ENCODE data around the gene CNOT11.
"Not testable (repeated sequence)": the region's sequence is repeated elsewhere in the genome, so short reads cannot be mapped to it uniquely, and the experiment has no call there.

CNOT11 gene

GRCh38 chr2:101248756-101249155, 3.9 kb upstream of the CNOT11 start:
- not testable (repeated sequence) for DNase-seq

GRCh38 chr2:101249826-101250225, 2.9 kb upstream of the CNOT11 start:
- DNase-seq: no peak

GRCh38 chr2:101251246-101251781, 1.4 kb upstream of the CNOT11 start:
- DNase-seq: not testable (repeated sequence)

GRCh38 chr2:101251844-101252407, 760 bp upstream of the CNOT11 start:
- DNase-seq: no peak

- peak; percentile 42 for DNase-seq
These were observed 472 bp downstream of the CNOT11 start for GRCh38 chr2:101253013-101253702.

GRCh38 chr2:101253703-101254450, 1.2 kb downstream of the CNOT11 start:
- DNase-seq: no peak

- DNase-seq: no peak
These were observed 2.8 kb downstream of the CNOT11 start for GRCh38 chr2:101255501-101255900.

- DNase-seq: no peak
These were observed 3.6 kb downstream of the CNOT11 start for GRCh38 chr2:101256316-101256715.

GRCh38 chr2:101258804-101259203, 6.1 kb downstream of the CNOT11 start:
- no peak for DNase-seq

GRCh38 chr2:101262142-101262541, 9.5 kb downstream of the CNOT11 start:
- DNase-seq: no peak

GRCh38 chr2:101263377-101263800, 10.7 kb downstream of the CNOT11 start:
- DNase-seq: no peak

- DNase-seq: no peak
These were observed 11.8 kb downstream of the CNOT11 start for GRCh38 chr2:101264360-101264939.

GRCh38 chr2:101265893-101266499, 13.3 kb downstream of the CNOT11 start:
- DNase-seq: no peak

GRCh38 chr2:101267671-101268656, 15.3 kb downstream of the CNOT11 start:
- DNase-seq: no peak

GRCh38 chr2:101270700-101271259, 18.1 kb downstream of the CNOT11 start:
- no peak for DNase-seq

GRCh38 chr2:101272045-101272784, 19.5 kb downstream of the CNOT11 start:
- DNase-seq: no peak

- DNase-seq: no peak
These were observed 20.4 kb downstream of the CNOT11 start for GRCh38 chr2:101273056-101273455.

GRCh38 chr2:101274142-101274541, 21.5 kb downstream of the CNOT11 start:
- DNase-seq: no peak

- DNase-seq: peak; percentile 25
These were observed 24.4 kb downstream of the CNOT11 start for GRCh38 chr2:101277111-101277510.

- DNase-seq: no peak
These were observed 26.2 kb downstream of the CNOT11 start for GRCh38 chr2:101278925-101279324.

- DNase-seq: no peak
These were observed 28.8 kb downstream of the CNOT11 start for GRCh38 chr2:101281482-101281881.
